ENCODE results near the gene WNT6.
A peak's percentile ranks its signal among the peaks of the same experiment; 100 is the strongest.

WNT6 gene

GRCh38 chr2:218870984-218871344 lies 11.4 kb downstream of the WNT6 start:
- no peak overlapping the region for H3K4me3 ChIP-seq (ENCODE audit: low read depth, low read length)
- no peak for DNase-seq (ENCODE audit: low read depth)
- TF ChIP-seq, protein P1, sequence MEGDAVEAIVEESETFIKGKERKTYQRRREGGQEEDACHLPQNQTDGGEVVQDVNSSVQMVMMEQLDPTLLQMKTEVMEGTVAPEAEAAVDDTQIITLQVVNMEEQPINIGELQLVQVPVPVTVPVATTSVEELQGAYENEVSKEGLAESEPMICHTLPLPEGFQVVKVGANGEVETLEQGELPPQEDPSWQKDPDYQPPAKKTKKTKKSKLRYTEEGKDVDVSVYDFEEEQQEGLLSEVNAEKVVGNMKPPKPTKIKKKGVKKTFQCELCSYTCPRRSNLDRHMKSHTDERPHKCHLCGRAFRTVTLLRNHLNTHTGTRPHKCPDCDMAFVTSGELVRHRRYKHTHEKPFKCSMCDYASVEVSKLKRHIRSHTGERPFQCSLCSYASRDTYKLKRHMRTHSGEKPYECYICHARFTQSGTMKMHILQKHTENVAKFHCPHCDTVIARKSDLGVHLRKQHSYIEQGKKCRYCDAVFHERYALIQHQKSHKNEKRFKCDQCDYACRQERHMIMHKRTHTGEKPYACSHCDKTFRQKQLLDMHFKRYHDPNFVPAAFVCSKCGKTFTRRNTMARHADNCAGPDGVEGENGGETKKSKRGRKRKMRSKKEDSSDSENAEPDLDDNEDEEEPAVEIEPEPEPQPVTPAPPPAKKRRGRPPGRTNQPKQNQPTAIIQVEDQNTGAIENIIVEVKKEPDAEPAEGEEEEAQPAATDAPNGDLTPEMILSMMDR (conservative IDR thresholded peaks at IDR 0.05; ENCODE audit: low read depth, low read length) = no peak

DNA sequence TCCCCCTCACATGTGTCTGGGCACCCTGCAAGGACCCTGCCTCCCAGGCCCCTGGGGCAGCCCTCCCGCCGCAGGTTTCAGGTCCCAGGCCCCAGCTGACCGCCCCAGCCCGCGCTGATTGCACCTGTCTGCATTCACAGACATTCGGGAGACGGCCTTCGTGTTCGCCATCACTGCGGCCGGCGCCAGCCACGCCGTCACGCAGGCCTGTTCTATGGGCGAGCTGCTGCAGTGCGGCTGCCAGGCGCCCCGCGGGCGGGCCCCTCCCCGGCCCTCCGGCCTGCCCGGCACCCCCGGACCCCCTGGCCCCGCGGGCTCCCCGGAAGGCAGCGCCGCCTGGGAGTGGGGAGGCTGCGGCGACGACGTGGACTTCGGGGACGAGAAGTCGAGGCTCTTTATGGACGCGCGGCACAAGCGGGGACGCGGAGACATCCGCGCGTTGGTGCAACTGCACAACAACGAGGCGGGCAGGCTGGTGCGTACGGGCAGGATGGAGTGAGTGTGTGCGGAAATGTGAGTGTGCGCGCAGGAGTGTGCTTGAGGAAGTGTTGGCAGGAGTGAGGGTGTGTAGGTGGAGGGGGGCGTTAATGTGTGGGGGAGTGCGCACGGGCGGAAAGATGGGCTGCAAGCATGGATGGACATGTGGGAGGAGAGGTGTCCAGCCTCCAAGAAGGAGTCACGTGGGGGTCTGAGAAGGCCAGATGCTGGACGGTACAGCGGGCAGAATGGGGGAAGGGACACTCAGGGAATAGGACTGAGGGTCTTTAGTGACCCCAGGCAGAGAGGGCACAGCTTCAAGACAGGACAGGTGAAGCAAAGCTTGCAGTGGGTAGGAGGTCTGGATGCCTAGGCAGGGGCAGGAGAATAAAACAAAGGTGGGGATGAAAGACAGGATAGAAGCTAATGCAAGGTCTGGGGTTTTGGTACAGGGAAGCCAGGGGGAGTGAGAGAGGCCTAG lies 12.0 kb downstream of the WNT6 start:
- H3K4me3 ChIP-seq (ENCODE audit: low read depth, low read length) = no peak overlapping the region
- TF ChIP-seq, protein P1 (conservative IDR thresholded peaks at IDR 0.05; ENCODE audit: low read depth, low read length) = no peak
- DNase-seq (ENCODE audit: low read depth) = no peak

- DNase-seq (ENCODE audit: low read depth) = no peak
- no peak overlapping the region for H3K4me3 ChIP-seq (ENCODE audit: low read depth, low read length)
- TF ChIP-seq, protein P1 (conservative IDR thresholded peaks at IDR 0.05; ENCODE audit: low read depth, low read length) = no peak
Measured at GRCh38 chr2:218872645-218873358, 13.2 kb downstream of the WNT6 start.

DNA sequence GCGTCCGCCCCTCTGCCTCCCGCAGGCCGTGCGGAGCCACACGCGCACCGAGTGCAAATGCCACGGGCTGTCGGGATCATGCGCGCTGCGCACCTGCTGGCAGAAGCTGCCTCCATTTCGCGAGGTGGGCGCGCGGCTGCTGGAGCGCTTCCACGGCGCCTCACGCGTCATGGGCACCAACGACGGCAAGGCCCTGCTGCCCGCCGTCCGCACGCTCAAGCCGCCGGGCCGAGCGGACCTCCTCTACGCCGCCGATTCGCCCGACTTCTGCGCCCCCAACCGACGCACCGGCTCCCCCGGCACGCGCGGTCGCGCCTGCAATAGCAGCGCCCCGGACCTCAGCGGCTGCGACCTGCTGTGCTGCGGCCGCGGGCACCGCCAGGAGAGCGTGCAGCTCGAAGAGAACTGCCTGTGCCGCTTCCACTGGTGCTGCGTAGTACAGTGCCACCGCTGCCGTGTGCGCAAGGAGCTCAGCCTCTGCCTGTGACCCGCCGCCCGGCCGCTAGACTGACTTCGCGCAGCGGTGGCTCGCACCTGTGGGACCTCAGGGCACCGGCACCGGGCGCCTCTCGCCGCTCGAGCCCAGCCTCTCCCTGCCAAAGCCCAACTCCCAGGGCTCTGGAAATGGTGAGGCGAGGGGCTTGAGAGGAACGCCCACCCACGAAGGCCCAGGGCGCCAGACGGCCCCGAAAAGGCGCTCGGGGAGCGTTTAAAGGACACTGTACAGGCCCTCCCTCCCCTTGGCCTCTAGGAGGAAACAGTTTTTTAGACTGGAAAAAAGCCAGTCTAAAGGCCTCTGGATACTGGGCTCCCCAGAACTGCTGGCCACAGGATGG lies 14.0 kb downstream of the WNT6 start:
- DNase-seq (ENCODE audit: low read depth) = no peak
- TF ChIP-seq, protein P1 (conservative IDR thresholded peaks at IDR 0.05; ENCODE audit: low read depth, low read length) = no peak
- H3K4me3 ChIP-seq (ENCODE audit: low read depth, low read length) = no peak overlapping the region

- TF ChIP-seq, protein P1 (conservative IDR thresholded peaks at IDR 0.05; ENCODE audit: low read depth, low read length) = no peak
- no peak for DNase-seq (ENCODE audit: low read depth)
- H3K4me3 ChIP-seq (ENCODE audit: low read depth, low read length) = no peak overlapping the region
Measured at GRCh38 chr2:218875692-218876246, 16.2 kb downstream of the WNT6 start.

DNA sequence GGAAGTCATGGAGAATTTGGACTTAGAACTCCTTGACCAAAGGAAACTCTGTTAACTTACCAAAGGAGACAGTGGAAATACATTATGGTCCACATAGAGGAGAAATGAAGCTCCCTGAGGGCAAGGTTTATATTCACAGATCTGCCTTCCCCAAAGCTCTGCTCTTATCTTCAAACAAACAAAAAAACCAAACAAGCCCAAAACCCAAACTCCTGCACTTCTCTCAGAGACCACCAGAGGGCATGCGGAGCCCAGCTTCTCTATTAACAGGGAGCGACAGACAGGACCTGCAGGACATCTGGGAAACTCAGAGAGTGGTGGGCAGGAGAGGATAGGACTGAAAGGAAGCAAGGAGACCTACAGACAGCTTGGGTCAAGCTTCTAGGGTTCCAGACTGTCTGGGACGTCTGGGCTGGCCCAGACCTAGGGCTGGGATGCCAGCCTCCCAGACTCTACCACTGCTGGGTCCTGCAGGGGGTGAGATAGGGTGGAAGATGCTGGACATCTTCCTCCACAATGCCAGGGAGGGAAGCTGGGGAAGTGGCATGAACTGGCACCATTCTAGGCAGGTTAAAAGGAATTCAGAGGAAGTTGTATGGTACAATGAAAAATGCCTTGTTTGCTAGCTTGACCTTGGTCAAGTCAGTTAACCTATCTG lies 17.1 kb downstream of the WNT6 start:
- H3K4me3 ChIP-seq (ENCODE audit: low read depth, low read length) = no peak overlapping the region
- DNase-seq (ENCODE audit: low read depth) = peak; percentile 77
- TF ChIP-seq, protein P1 (conservative IDR thresholded peaks at IDR 0.05; ENCODE audit: low read depth, low read length) = peak; percentile 96

All from choroid plexus epithelial cell (primary cell).